A375 (cell line): ENCODE data around the gene SH3GLB2. TPM values are rescaled to one million over a fixed set of nuclear protein-coding genes. Genes with fewer than 3 reads are reported as not detected.

Experiments
- total RNA-seq: library from RNA; depleted of rRNA; stranded (reverse); fragments of >200 nt; shearing (Covaris generic); gene quantifications from 2 replicates; pipeline ENCODE4 v1.2.3, GENCODE V29; 2014; rRNA removed

Gene SH3GLB2
- total RNA-seq: 53.9 and 63.8 TPM in 2 replicates

GRCh38 chr9:129028192-129028966 is at the start of gene SH3GLB2:
Gene SH3GLB2 (minus strand): TSS chr9:129028331. CDS start chr9:129028154, 177 bp downstream.

GRCh38 chr9:129036241-129036922 is 8.3 kb upstream of the SH3GLB2 start, which contains the start of gene MIGA2:
Gene MIGA2 (plus strand): TSS chr9:129036626. CDS start chr9:129040595, 3,969 bp downstream.

Other genes starting within 250 kb of the SH3GLB2 start
- gene TBC1D13, start 241.1 kb downstream of the SH3GLB2 start, total RNA-seq: 11.1 and 12.6 TPM in 2 replicates
- gene ENDOG, start 209.8 kb downstream of the SH3GLB2 start, total RNA-seq: 28.2 and 29.4 TPM in 2 replicates
- 35.0 and 54.4 TPM in 2 replicates for gene SPOUT1, start 198.5 kb downstream of the SH3GLB2 start, total RNA-seq
- 11.1 and 13.8 TPM in 2 replicates for gene KYAT1, start 146.4 kb downstream of the SH3GLB2 start, total RNA-seq
- gene LRRC8A, start 146.2 kb downstream of the SH3GLB2 start, total RNA-seq: 38.5 and 42.1 TPM in 2 replicates
- gene PHYHD1, start 107.3 kb downstream of the SH3GLB2 start, total RNA-seq: not detected in 2 replicates
- 15.7 and 19.6 TPM in 2 replicates for gene DOLK, start 80.7 kb downstream of the SH3GLB2 start, total RNA-seq
- gene NUP188, start 80.6 kb downstream of the SH3GLB2 start, total RNA-seq: 56.5 and 64.3 TPM in 2 replicates
- gene MIGA2, start 8.3 kb upstream of the SH3GLB2 start, total RNA-seq: 23.6 and 30.1 TPM in 2 replicates
- 20.6 and 28.8 TPM in 2 replicates for gene DOLPP1, start 52.8 kb upstream of the SH3GLB2 start, total RNA-seq
- gene CRAT, start 82.5 kb upstream of the SH3GLB2 start, total RNA-seq: 21.2 and 31.1 TPM in 2 replicates
- gene PTPA, start 83.1 kb upstream of the SH3GLB2 start, total RNA-seq: 151 and 163 TPM in 2 replicates
- gene IER5L, start 149.9 kb upstream of the SH3GLB2 start, total RNA-seq: 45.8 and 60.8 TPM in 2 replicates